Nephron progenitor cell (in vitro differentiated cells): ENCODE data around the gene IFNL2.
A peak's percentile ranks its signal among the peaks of the same experiment; 100 is the strongest.
"Not testable (repeated sequence)": the region's sequence is repeated elsewhere in the genome, so short reads cannot be mapped to it uniquely, and the experiment has no call there.

ENCODE experiments used
- DNase-seq: peaks from one replicate; pipeline ENCODE4 v3.0.0; 2021
- H3K27ac Mint-ChIP-seq: 2 replicates; pipeline ENCODE4 v1.8.0; 2021; ENCODE audit warnings: mild to moderate bottlenecking, moderate library complexity, mixed read lengths
- H3K27me3 Mint-ChIP-seq: 2 replicates; pipeline ENCODE4 v1.8.0; 2021; ENCODE audit warnings: mild to moderate bottlenecking, low read depth, mixed read lengths; ENCODE audit not compliant: poor library complexity
- H3K36me3 Mint-ChIP-seq: 2 replicates; pipeline ENCODE4 v1.8.0; 2021; ENCODE audit warnings: low read depth, mixed read lengths
- H3K4me1 Mint-ChIP-seq: 2 replicates; pipeline ENCODE4 v1.8.0; 2021; ENCODE audit warnings: mixed read lengths
- H3K4me3 Mint-ChIP-seq: 2 replicates; pipeline ENCODE4 v1.8.0; 2021; ENCODE audit warnings: mild to moderate bottlenecking, moderate library complexity, mixed read lengths
- H3K9me3 Mint-ChIP-seq: 2 replicates; pipeline ENCODE4 v1.8.0; 2021; ENCODE audit warnings: mild to moderate bottlenecking, moderate library complexity, mixed read lengths
- TF ChIP-seq, protein P1 (sequence below): fragments of 200-600 bp; sonication (generic); IDR thresholded peaks from 2 replicates; pipeline ENCODE4 v1.5.0; 2021; ENCODE audit warnings: antibody characterized with exemption

The IFNL2 gene

GRCh38 chr19:39268085-39268484 is at the start of gene IFNL2:
IFNL2 (plus strand) TSS chr19:39268396; CDS start chr19:39268569, 173 bp downstream.
- DNase-seq, H3K27ac Mint-ChIP-seq, H3K9me3 Mint-ChIP-seq, H3K36me3 Mint-ChIP-seq, H3K4me3 Mint-ChIP-seq: not testable (repeated sequence)
- H3K27me3 Mint-ChIP-seq, result peaks cover 80% of the 10 kb centered on the region
- H3K4me1 Mint-ChIP-seq, result peaks cover 17% of the 10 kb centered on the region

- not testable (repeated sequence) for H3K4me1 Mint-ChIP-seq, H3K27ac Mint-ChIP-seq, DNase-seq, H3K36me3 Mint-ChIP-seq, H3K4me3 Mint-ChIP-seq
- H3K9me3 Mint-ChIP-seq, result peaks cover 20% of the 10 kb centered on the region
- H3K27me3 Mint-ChIP-seq, result peaks cover 65% of the 10 kb centered on the region
Measured at GRCh38 chr19:39219108-39219507, 49.1 kb upstream of the IFNL2 start.

- TF ChIP-seq, protein P1, sequence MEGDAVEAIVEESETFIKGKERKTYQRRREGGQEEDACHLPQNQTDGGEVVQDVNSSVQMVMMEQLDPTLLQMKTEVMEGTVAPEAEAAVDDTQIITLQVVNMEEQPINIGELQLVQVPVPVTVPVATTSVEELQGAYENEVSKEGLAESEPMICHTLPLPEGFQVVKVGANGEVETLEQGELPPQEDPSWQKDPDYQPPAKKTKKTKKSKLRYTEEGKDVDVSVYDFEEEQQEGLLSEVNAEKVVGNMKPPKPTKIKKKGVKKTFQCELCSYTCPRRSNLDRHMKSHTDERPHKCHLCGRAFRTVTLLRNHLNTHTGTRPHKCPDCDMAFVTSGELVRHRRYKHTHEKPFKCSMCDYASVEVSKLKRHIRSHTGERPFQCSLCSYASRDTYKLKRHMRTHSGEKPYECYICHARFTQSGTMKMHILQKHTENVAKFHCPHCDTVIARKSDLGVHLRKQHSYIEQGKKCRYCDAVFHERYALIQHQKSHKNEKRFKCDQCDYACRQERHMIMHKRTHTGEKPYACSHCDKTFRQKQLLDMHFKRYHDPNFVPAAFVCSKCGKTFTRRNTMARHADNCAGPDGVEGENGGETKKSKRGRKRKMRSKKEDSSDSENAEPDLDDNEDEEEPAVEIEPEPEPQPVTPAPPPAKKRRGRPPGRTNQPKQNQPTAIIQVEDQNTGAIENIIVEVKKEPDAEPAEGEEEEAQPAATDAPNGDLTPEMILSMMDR, result no peak
- peak; percentile 71 for DNase-seq
- Mint-ChIP-seq H3K9me3 (no peaks in the 10 kb centered on the region), H3K27ac (no peak overlapping the region), H3K4me1 (no peaks in the 10 kb centered on the region), H3K36me3 (no peaks in the 10 kb centered on the region), H3K27me3 (peaks cover 77% of the 10 kb centered on the region), H3K4me3 (no peak overlapping the region)
Measured at GRCh38 chr19:39223703-39224279, 44.4 kb upstream of the IFNL2 start.

GRCh38 chr19:39224910-39225309 is 43.3 kb upstream of the IFNL2 start:
- DNase-seq, result no peak
- no peaks in the 10 kb centered on the region for H3K9me3 Mint-ChIP-seq
- H3K27ac Mint-ChIP-seq, result no peak overlapping the region
- peaks cover 79% of the 10 kb centered on the region for H3K27me3 Mint-ChIP-seq
- H3K4me1 Mint-ChIP-seq, result no peaks in the 10 kb centered on the region
- TF ChIP-seq, protein P1, result no peak
- no peaks in the 10 kb centered on the region for H3K36me3 Mint-ChIP-seq
- H3K4me3 Mint-ChIP-seq, result no peak overlapping the region

DNA sequence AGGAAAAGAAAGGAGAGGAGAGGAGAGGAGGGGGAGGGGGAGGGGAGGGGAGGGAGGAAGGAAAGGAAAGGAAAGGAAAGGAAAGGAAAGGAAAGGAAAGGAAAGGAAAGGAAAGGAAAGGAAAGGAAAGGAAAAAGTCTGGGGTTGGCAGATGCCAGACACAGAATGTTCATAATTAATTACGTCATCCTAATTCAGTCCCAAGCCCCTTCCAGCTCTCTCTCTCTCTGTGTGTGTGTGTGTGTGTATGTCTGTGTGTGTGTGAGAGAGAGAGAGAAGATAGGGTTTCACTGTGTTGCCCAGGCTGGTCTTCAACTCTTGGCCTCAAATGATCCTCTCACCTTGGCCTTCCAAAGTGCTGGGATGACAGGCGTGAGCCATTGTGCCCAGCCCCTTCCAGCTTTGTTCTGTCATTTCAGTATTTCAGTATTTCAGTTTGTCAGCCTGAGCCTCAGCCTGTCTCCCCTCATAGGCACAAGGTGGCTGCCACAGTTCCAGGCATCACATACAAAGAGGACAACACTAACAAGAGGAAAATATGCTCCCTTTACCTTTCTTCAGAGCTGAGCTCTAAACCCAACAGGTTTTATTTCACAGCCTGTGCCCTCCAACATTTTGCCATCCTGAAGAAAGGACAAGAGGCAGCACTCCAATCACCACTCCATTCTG is 38.0 kb upstream of the IFNL2 start:
- Mint-ChIP-seq H3K36me3 (no peaks in the 10 kb centered on the region), H3K4me1 (no peaks in the 10 kb centered on the region), H3K27me3 (peaks cover 93% of the 10 kb centered on the region), H3K27ac (no peak overlapping the region), H3K4me3 (no peak overlapping the region), H3K9me3 (no peaks in the 10 kb centered on the region)
- no peak for DNase-seq
- TF ChIP-seq, protein P1, result no peak

DNA sequence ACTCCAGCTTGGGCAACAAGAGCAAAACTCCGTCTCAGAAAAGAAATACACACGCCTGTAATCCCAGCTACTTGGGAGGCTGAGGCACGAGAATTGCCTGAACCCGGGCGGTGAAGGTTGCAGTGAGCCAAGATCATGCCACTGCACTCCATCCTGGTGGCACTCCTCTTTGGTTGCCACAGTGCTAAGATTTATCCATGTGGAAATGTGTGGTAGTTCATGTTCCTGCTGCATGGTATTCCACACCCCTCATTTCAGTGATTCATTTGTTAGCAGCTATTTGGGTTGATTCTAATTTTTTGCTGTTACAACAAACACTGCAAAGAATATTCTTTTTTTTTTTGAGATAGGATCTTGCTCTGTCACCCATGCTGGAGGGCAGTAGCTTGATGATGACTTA is 35.5 kb upstream of the IFNL2 start:
- no peak for DNase-seq
- Mint-ChIP-seq H3K27ac (no peak overlapping the region), H3K27me3 (peaks cover 92% of the 10 kb centered on the region), H3K9me3 (no peaks in the 10 kb centered on the region), H3K4me1 (no peaks in the 10 kb centered on the region), H3K4me3 (no peak overlapping the region), H3K36me3 (no peaks in the 10 kb centered on the region)
- TF ChIP-seq, protein P1, result no peak

DNA sequence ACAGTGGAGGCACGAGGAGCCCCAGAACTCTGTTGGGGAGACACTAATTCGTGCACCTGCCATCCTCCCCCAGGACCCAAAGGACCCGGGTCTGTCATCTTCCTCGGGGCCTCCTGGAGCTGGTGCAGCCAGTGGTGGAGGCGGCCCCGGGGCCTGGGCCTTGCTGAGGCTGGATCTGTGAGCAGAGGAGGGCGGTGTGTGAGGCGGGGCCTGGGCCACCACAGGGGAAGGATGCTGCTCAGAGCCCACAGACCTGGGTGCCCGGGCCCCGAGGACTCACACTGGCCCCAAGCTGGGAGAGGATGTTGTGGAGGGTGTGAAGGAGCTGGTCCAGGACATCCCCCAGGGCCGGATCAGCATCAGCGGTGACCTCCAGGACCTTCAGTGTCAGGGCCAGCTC is 31.7 kb upstream of the IFNL2 start:
- no peaks in the 10 kb centered on the region for H3K9me3 Mint-ChIP-seq
- no peak for DNase-seq
- H3K36me3 Mint-ChIP-seq, result no peaks in the 10 kb centered on the region
- peaks cover 92% of the 10 kb centered on the region for H3K27me3 Mint-ChIP-seq
- H3K4me1 Mint-ChIP-seq, result no peaks in the 10 kb centered on the region
- H3K4me3 Mint-ChIP-seq, result no peak overlapping the region
- no peak overlapping the region for H3K27ac Mint-ChIP-seq
- TF ChIP-seq, protein P1, result no peak
